ENCODE measurements around the gene ANKRD39. TPM values are rescaled to one million over a fixed set of nuclear protein-coding genes. Genes with fewer than 3 reads are reported as not detected.

Gene ANKRD39
- total and polyA plus RNA-seq, 10 of the 15 experiments (the other 5 are each of a cell fraction or from before 2014, with no cell fraction given) = 7.4 to 36.2 (median 23.7) TPM

DNA sequence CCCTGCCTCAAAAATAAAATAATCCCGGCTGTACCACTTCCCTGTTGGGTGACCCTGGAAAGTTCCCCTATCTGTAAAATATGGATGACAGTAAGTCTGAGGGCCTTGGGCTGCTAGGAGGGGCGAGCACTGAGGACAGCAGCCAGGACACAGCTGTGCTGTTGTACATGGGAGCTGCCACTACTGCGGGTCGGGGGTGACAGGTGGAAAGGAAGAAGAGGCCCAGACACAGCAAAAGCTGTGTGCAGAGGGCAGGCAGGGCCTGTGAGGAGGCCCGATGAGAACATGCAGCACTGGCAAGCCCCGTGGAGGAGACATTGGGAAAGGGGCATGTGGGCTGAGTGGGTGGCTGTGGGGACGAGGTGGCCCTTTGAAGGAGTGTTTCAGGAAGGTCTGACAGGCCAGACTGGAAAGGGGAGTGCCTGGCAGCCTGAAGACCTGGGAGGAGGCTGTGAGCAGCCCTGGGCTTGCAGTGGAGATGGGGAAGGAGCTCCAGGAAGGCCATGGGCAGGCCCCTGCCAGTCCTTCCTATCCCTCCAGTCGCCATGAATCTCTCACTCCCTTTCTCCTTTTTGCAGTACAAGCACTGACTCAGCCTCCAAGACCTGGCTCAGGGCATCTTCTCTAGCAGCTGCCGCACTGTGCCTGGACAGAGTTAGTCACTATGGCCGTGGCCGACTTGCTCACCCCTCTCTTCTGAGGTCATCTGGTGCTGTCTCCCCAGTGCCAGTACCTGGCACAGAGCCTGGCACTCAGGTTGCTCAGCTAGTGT, 41.0 kb upstream of the ANKRD39 start:
- ChIA-PET POLR2A (interaction anchor here (0.7 kb wide), 2 partner anchors 35 to 111 kb away, joined by 3 to 6 read pairs; no protein-coding TSS in a partner anchor), SMC1A (ENCODE audit: uncharacterized antibody, unreplicated experiment) (no interaction called here), CTCF (no interaction called here), RAD21 (ENCODE audit: unreplicated experiment) (no interaction called here)
- Histone ChIP-seq H4K20me1 (ENCODE audit: control insufficient read depth, insufficient read depth) (no peaks in the 10 kb centered on the region), H3K4me3 (no peak overlapping the region), H3K79me2 (ENCODE audit: control insufficient read depth, insufficient read depth, low read length) (no peaks in the 10 kb centered on the region), H3K27ac (ENCODE audit: control insufficient read depth, insufficient read depth) (no peak overlapping the region), H3K36me3 (ENCODE audit: control insufficient read depth in 2 of 2, insufficient read depth in 2 of 2, low read length in 1 of 2) (no peaks in the 10 kb centered on the region), H3K4me2 (ENCODE audit: control insufficient read depth, insufficient read depth) (no peak overlapping the region), H3K4me1 (ENCODE audit: control insufficient read depth, insufficient read depth, low read length) (no peaks in the 10 kb centered on the region), H2AFZ (ENCODE audit: control insufficient read depth, low read depth, low read length) (no peak overlapping the region), H3K9ac (ENCODE audit: control insufficient read depth, insufficient read depth, low read length) (no peak overlapping the region), H3K9me3 (replicated peaks; ENCODE audit: control insufficient read depth, insufficient read depth, low read length) (no peaks in the 10 kb centered on the region), H3K27me3 (replicated peaks in 1 of 2; ENCODE audit: control insufficient read depth in 2 of 2, insufficient read depth in 2 of 2, low read length in 1 of 2) (no peaks in the 10 kb centered on the region; a peak in 1 of 4 replicates)
- BruUV-seq (replicated peaks) = no TSS peak
- WGBS (ENCODE audit: insufficient coverage, insufficient replicate concordance, low lambda C conversion rate, missing lambda C conversion rate) = 33% methylated on average over 11 of the region's 11 CpGs
- intact Hi-C loops (cut with micrococcal nuclease; ENCODE audit: unreplicated experiment) (no loop called here), in situ Hi-C loops (cut with MboI) (no loop called here)
- FAIRE-seq = no peak
- no peak for DNase-seq (ENCODE audit: low read depth, low spot score)
- no peak for TF ChIP-seq NFYB (IDR thresholded peaks at IDR 0.05; ENCODE audit: insufficient read depth, low read depth, low read length)
- no peak for TF ChIP-seq YY1 (IDR thresholded peaks at IDR 0.05; ENCODE audit: low read depth, low read length)
- TF ChIP-seq ESRRA (IDR thresholded peaks at IDR 0.05; ENCODE audit: low read length) = no peak
- TF ChIP-seq NFYA (IDR thresholded peaks at IDR 0.05; ENCODE audit: borderline replicate concordance, low read depth, low read length) = no peak
- TF ChIP-seq DPF2 (IDR thresholded peaks at IDR 0.05) = no peak
- TF ChIP-seq CREB1 (IDR thresholded peaks at IDR 0.05; ENCODE audit: low read depth) = no peak
- no peak for TF ChIP-seq NBN (IDR thresholded peaks at IDR 0.05)
- TF ChIP-seq KLF5 (IDR thresholded peaks at IDR 0.05; ENCODE audit: partially characterized antibody) = no peak
- TF ChIP-seq KAT2A (conservative IDR thresholded peaks at IDR 0.05; ENCODE audit: control insufficient read depth, low read depth, low read length) = no peak
- no peak for TF ChIP-seq ZNF24 (IDR thresholded peaks at IDR 0.05)
- no peak for TF ChIP-seq ZBTB33 (IDR thresholded peaks at IDR 0.05)
- ATAC-seq = peak; percentile 15

Data from GM12878 (cell line).